ENCODE data around the gene SLC13A1. TPM values are rescaled to one million over a fixed set of nuclear protein-coding genes. Genes with fewer than 3 reads are reported as not detected.

Gene SLC13A1
- total RNA-seq, 4 donors from 2014 or later: 0.11 TPM; not detected in 3

DNA sequence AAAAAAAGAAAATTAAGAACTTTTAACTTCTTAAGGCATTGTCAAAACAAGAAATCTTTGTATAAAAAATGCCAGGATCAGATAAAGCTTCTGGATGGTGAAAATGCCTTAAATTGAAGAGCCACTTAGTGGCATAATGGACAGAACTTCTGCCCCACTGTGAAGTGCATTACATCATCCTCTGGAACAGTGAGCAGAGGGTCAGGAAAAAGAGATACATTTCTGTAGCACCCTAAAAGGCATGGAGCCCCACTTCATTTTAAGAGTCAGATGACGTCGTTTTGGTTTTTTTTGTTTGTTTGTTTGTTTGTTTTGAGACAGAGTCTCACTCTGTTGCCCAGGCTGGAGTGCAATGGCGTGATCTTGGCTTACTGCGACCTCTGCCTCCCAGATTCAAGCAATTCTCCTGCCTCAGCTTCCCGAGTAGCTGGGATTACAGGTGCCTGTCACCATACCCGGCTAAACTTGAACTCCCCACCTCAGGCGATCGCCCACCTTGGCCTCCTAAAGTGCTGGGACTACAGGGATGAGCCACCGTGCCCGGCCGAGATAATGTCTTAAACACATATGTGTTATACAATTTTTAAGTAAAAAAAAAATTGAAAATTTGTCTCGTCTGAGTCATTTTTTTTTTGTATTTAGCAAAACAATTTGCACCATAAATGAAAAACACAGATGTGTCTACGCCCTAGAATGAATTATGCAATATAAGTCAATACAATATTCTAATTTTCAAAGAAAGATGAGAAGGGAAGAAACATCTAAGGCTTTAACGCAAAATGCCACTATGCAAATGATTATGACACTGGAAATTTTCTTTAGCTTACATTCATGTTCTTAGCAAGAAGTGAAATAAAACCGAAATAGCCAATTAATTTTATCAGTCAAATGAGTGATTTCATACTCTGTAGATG, 29.2 kb downstream of the SLC13A1 start:
- TF ChIP-seq, protein P1, sequence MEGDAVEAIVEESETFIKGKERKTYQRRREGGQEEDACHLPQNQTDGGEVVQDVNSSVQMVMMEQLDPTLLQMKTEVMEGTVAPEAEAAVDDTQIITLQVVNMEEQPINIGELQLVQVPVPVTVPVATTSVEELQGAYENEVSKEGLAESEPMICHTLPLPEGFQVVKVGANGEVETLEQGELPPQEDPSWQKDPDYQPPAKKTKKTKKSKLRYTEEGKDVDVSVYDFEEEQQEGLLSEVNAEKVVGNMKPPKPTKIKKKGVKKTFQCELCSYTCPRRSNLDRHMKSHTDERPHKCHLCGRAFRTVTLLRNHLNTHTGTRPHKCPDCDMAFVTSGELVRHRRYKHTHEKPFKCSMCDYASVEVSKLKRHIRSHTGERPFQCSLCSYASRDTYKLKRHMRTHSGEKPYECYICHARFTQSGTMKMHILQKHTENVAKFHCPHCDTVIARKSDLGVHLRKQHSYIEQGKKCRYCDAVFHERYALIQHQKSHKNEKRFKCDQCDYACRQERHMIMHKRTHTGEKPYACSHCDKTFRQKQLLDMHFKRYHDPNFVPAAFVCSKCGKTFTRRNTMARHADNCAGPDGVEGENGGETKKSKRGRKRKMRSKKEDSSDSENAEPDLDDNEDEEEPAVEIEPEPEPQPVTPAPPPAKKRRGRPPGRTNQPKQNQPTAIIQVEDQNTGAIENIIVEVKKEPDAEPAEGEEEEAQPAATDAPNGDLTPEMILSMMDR (IDR thresholded peaks at IDR 0.05): no peak
- TF ChIP-seq EP300 (IDR thresholded peaks at IDR 0.05): no peak
- no peak for TF ChIP-seq POLR2A (IDR thresholded peaks at IDR 0.05; ENCODE audit: low read depth)
- no peak for TF ChIP-seq POLR2AphosphoS5 (IDR thresholded peaks at IDR 0.05)
- intact Hi-C loops (cut with DNase I): no loop called here
- Histone ChIP-seq H3K27ac (replicated peaks in 1 of 4) (no peak overlapping the region), H3K4me3 (no peak overlapping the region), H3K4me1 (no peaks in the 10 kb centered on the region), H3K9me3 (no peaks in the 10 kb centered on the region), H3K27me3 (no peaks in the 10 kb centered on the region), H3K36me3 (no peaks in the 10 kb centered on the region)
- DNase-seq (ENCODE audit: extremely low spot score): no peak
- 88% methylated on average over 15 of the region's 15 CpGs for WGBS

DNA sequence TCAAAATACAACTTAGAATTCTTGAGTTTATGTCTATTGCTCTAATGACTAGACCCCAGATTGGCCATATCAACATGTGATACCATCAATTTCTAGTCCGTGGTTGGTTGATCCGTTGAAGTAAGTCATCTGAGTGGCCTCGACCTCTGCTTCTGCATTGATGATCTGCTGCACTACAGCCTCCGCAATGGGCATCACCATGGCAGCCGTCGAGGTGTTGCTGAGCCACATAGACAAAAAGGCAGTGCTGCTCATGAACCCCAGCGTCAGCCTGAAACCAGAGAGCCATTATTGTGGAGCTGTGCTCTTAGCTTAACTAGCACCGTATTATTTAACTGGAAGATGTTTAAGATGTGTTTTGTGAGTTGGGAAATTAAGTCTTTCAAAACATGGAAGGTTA, 30.7 kb downstream of the SLC13A1 start:
- DNase-seq (ENCODE audit: extremely low spot score): no peak
- Histone ChIP-seq H3K9me3 (no peaks in the 10 kb centered on the region), H3K27ac (replicated peaks in 1 of 4) (no peak overlapping the region), H3K36me3 (no peaks in the 10 kb centered on the region), H3K4me1 (no peaks in the 10 kb centered on the region), H3K27me3 (no peaks in the 10 kb centered on the region), H3K4me3 (no peak overlapping the region)
- intact Hi-C loops (cut with DNase I): no loop called here
- TF ChIP-seq POLR2A (IDR thresholded peaks at IDR 0.05; ENCODE audit: low read depth) (no peak), POLR2AphosphoS5 (IDR thresholded peaks at IDR 0.05) (no peak), EP300 (IDR thresholded peaks at IDR 0.05) (no peak)
- TF ChIP-seq, protein P1 (IDR thresholded peaks at IDR 0.05): no peak
- WGBS: 87% methylated on average over 8 of the region's 8 CpGs

DNA sequence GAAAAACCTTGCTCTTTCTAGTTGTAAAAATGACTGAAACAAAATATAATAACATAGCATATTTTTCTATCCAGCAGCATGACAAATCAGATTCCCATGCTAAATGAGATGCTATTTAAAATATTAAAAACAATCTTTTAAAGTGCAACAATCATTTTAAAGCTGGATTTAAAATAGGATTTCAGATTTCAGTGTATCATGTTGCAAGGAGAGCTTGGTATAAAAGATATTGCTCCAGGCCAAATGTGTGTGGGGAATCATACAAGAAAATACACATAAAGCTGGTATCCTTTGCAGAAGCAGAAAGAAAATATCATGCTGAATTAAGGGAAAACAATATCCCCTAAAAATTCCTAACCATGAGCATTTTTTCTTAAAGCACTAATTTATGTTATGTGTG, 42.2 kb downstream of the SLC13A1 start:
- Histone ChIP-seq H3K9me3 (no peaks in the 10 kb centered on the region), H3K36me3 (no peaks in the 10 kb centered on the region), H3K27me3 (no peaks in the 10 kb centered on the region), H3K4me3 (no peak overlapping the region), H3K4me1 (peaks cover 0 to 14% (median 4%) of the 10 kb centered on the region in 4 donors), H3K27ac (replicated peaks in 1 of 4) (no peak overlapping the region)
- no peak for DNase-seq (ENCODE audit: extremely low spot score)
- TF ChIP-seq, protein P1 (IDR thresholded peaks at IDR 0.05): no peak
- TF ChIP-seq POLR2A (IDR thresholded peaks at IDR 0.05; ENCODE audit: low read depth) (no peak), EP300 (IDR thresholded peaks at IDR 0.05) (no peak), POLR2AphosphoS5 (IDR thresholded peaks at IDR 0.05) (no peak)
- intact Hi-C loops (cut with DNase I): loop anchor here (5.0 kb wide), 1 partner anchor 270 kb away; the partner anchor contains the start of gene CADPS2

DNA sequence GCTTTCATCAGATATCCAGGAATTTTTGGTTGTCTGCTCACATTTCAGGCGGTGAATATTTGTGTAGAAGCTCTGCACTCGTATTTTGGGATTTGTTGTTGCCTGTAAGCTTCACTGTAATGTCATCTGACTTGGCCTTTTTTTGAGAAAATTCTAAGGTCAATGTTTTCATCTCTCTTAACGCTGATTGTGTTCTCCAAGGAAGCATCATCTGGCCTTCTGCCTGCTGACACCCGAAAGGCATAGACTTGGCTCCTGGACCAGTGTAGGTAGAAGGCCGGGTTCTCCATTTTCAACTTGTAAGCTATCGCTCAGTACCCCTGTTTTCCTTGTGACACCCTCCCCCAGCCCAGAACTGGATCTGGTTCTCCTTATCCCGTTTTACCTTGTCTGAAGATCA, 44.2 kb downstream of the SLC13A1 start:
- Histone ChIP-seq H3K27ac (replicated peaks in 1 of 4) (no peak overlapping the region), H3K4me1 (peaks cover 0 to 14% (median 4%) of the 10 kb centered on the region in 4 donors), H3K36me3 (no peaks in the 10 kb centered on the region), H3K27me3 (no peaks in the 10 kb centered on the region), H3K4me3 (no peak overlapping the region), H3K9me3 (no peaks in the 10 kb centered on the region)
- TF ChIP-seq POLR2AphosphoS5 (IDR thresholded peaks at IDR 0.05) (no peak), POLR2A (IDR thresholded peaks at IDR 0.05; ENCODE audit: low read depth) (no peak), EP300 (IDR thresholded peaks at IDR 0.05) (no peak)
- TF ChIP-seq, protein P1 (IDR thresholded peaks at IDR 0.05): no peak
- no peak for DNase-seq (ENCODE audit: extremely low spot score)
- intact Hi-C loops (cut with DNase I): loop anchor here (5.0 kb wide), 1 partner anchor 268 kb away; the partner anchor contains the start of gene CADPS2
- 93% methylated on average over 7 of the region's 7 CpGs for WGBS

Measured in esophagus muscularis mucosa (tissue), 4 donors.